Keratinocyte (primary cell): Measurements from ENCODE around the gene CLPTM1L. TPM values are rescaled to one million over a fixed set of nuclear protein-coding genes. Genes with fewer than 3 reads are reported as not detected.

Experiments
- DNase-seq: peaks from one replicate; pipeline ENCODE4 v3.0.0-alpha.2; 2011; ENCODE audit warnings: low read depth, missing footprints, low spot score
- FAIRE-seq: peaks from 2 replicates; lab custom pipeline; 2011; peaks lifted over from hg19 to GRCh38; lab: Jason Lieb, UNC
- H2AFZ ChIP-seq: 2 replicates; pipeline ENCODE4 v1.6.0; 2012; ENCODE audit warnings: low read length, control low read depth, inconsistent platforms; ENCODE audit not compliant: control insufficient read depth
- H3K27ac ChIP-seq: 2 replicates; pipeline ENCODE4 v1.5.1; 2011; ENCODE audit warnings: low read length; ENCODE audit not compliant: control insufficient read depth, insufficient read depth
- H3K27me3 ChIP-seq: 3 replicates; pipeline ENCODE4 v1.6.0; 2011; ENCODE audit warnings: low read length; ENCODE audit not compliant: control insufficient read depth, insufficient read depth; ENCODE audit errors: extremely low read depth
- H3K36me3 ChIP-seq, 2 experiments: 2 replicates in 1 of 2; 3 replicates in 1 of 2; pipeline ENCODE4 v1.5.1; 2011; ENCODE audit warnings: low read length in 2 of 2, mild to moderate bottlenecking in 1 of 2; ENCODE audit not compliant: control insufficient read depth in 2 of 2, insufficient read depth in 2 of 2; ENCODE audit errors: extremely low read depth in 1 of 2
- H3K4me1 ChIP-seq: 3 replicates; pipeline ENCODE4 v1.5.1; 2011; ENCODE audit warnings: low read length; ENCODE audit not compliant: control insufficient read depth, insufficient read depth; ENCODE audit errors: extremely low read depth
- H3K4me2 ChIP-seq: 3 replicates; pipeline ENCODE4 v1.6.0; 2011; ENCODE audit warnings: low read depth, low read length; ENCODE audit not compliant: control insufficient read depth, insufficient read depth; ENCODE audit errors: extremely low read depth
- H3K4me3 ChIP-seq, 3 experiments: fragments of 200-600 bp in 1 of 3; sonication (generic) in 1 of 3; 2 replicates in 2 of 3; 3 replicates in 1 of 3; pipeline ENCODE4 v1.5.1; 2011 to 2016; ENCODE audit warnings: low read length in 3 of 3, mild to moderate bottlenecking in 3 of 3, control low read depth in 2 of 3, inconsistent platforms in 1 of 3, low read depth in 1 of 3, mixed read lengths in 1 of 3, mixed run types in 1 of 3, moderate library complexity in 1 of 3; ENCODE audit not compliant: control insufficient read depth in 2 of 3, insufficient read depth in 2 of 3; ENCODE audit errors: extremely low read depth in 1 of 3
- H3K79me2 ChIP-seq: 2 replicates; pipeline ENCODE4 v1.6.0; 2012; ENCODE audit warnings: low read length; ENCODE audit not compliant: control insufficient read depth, insufficient read depth
- H3K9ac ChIP-seq: 3 replicates; pipeline ENCODE4 v1.6.0; 2011; ENCODE audit warnings: low read length; ENCODE audit not compliant: control insufficient read depth, insufficient read depth; ENCODE audit errors: extremely low read depth
- H3K9me1 ChIP-seq: 3 replicates; pipeline ENCODE4 v1.6.0; 2011; ENCODE audit warnings: low read length; ENCODE audit not compliant: control insufficient read depth, insufficient read depth; ENCODE audit errors: extremely low read depth
- H3K9me3 ChIP-seq: 2 replicates; pipeline ENCODE4 v1.5.1; 2012; ENCODE audit warnings: low read depth, low read length; ENCODE audit not compliant: control insufficient read depth
- H4K20me1 ChIP-seq: 3 replicates; pipeline ENCODE4 v1.6.0; 2011; ENCODE audit warnings: low read length; ENCODE audit not compliant: control insufficient read depth, insufficient read depth; ENCODE audit errors: extremely low read depth
- CTCF ChIP-seq, 3 experiments: IDR thresholded peaks in 1 of 3; conservative IDR thresholded peaks in 1 of 3; optimal IDR thresholded peaks in 1 of 3; 2 replicates in 2 of 3; 3 replicates in 1 of 3; pipeline versions ENCODE3 to v1.5.1; 2011; ENCODE audit warnings: low read length in 3 of 3, mild to moderate bottlenecking in 3 of 3, moderate library complexity in 2 of 3, control low read depth in 1 of 3, inconsistent platforms in 1 of 3; ENCODE audit not compliant: insufficient read depth in 2 of 3; ENCODE audit errors: extremely low read depth in 1 of 3
- EZH2 ChIP-seq: IDR thresholded peaks from one replicate; pipeline ENCODE4 v1.6.1; 2012; ENCODE audit warnings: inconsistent platforms, mild to moderate bottlenecking, low read length, moderate library complexity
- dilution Hi-C: fragments of 300-500 bp; cut with MboI; formaldehyde crosslinking; loops from one replicate; pipeline ENCODE4 v1.7.0; 2020; ENCODE audit warnings: low sequenced_read_pairs; ENCODE audit not compliant: extremely low pct_ligation_motif_present
- polyA plus RNA-seq, 5 experiments: library from polyadenylated mRNA; depleted of rRNA in 3 of 5; stranded (reverse) in 3 of 5; stranded (forward) in 1 of 5; unstranded in 1 of 5; fragments of >200 nt; gene quantifications; 1 replicate in 1 of 5; 2 replicates in 3 of 5; 3 replicates in 1 of 5; pipeline versions ENCODE4 v1.2.1 to v1.2.3, GENCODE V29; 2011 to 2012; ENCODE audit warnings: missing spikeins in 2 of 5, low read depth in 1 of 5, low replicate concordance in 1 of 5

The CLPTM1L gene
- polyA plus RNA-seq, 1 donor (not counting 4 experiments of a cell fraction or from before 2014, with no cell fraction given), result 142 TPM

- dilution Hi-C loops, result no loop called here
- H4K20me1 ChIP-seq, result no peaks in the 10 kb centered on the region
- no peaks in the 10 kb centered on the region for H3K9me1 ChIP-seq
- no peak overlapping the region for H3K4me2 ChIP-seq
- no peak overlapping the region for H3K27ac ChIP-seq
- no peaks in the 10 kb centered on the region for H3K4me1 ChIP-seq
- no peaks in the 10 kb centered on the region for H3K79me2 ChIP-seq
- H2AFZ ChIP-seq, result no peak overlapping the region
- H3K36me3 ChIP-seq, result no peaks in the 10 kb centered on the region
- H3K9me3 ChIP-seq, result peaks cover 6% of the 10 kb centered on the region
- no peak overlapping the region for H3K9ac ChIP-seq
- FAIRE-seq, result no peak
- H3K4me3 ChIP-seq, result no peak overlapping the region
- TF ChIP-seq EZH2 (no peak), CTCF (optimal IDR thresholded peaks at IDR 0.05 in 1 of 3, IDR thresholded peaks at IDR 0.05 in 1 of 3, conservative IDR thresholded peaks at IDR 0.05 in 1 of 3; ENCODE audit: extremely low read depth in 1 of 3, insufficient read depth in 2 of 3, low read length in 3 of 3) (no peak)
- peaks cover 7% of the 10 kb centered on the region for H3K27me3 ChIP-seq
- no peak for DNase-seq
Measured at GRCh38 chr5:1288439-1289335, 56.2 kb downstream of the CLPTM1L start.

GRCh38 chr5:1285883-1286291 is 59.0 kb downstream of the CLPTM1L start:
- Histone ChIP-seq H3K4me3 (no peak overlapping the region), H3K9me1 (no peaks in the 10 kb centered on the region), H3K4me1 (no peaks in the 10 kb centered on the region), H3K4me2 (no peak overlapping the region), H3K27ac (no peak overlapping the region), H3K27me3 (no peaks in the 10 kb centered on the region), H3K9me3 (peaks cover 3% of the 10 kb centered on the region), H3K36me3 (no peaks in the 10 kb centered on the region), H3K79me2 (no peaks in the 10 kb centered on the region), H4K20me1 (no peaks in the 10 kb centered on the region), H2AFZ (no peak overlapping the region), H3K9ac (no peak overlapping the region)
- TF ChIP-seq CTCF (optimal IDR thresholded peaks at IDR 0.05 in 1 of 3, IDR thresholded peaks at IDR 0.05 in 1 of 3, conservative IDR thresholded peaks at IDR 0.05 in 1 of 3; ENCODE audit: extremely low read depth in 1 of 3, insufficient read depth in 2 of 3, low read length in 3 of 3), result no peak
- no peak for TF ChIP-seq EZH2
- dilution Hi-C loops, result no loop called here
- no peak for DNase-seq
- FAIRE-seq, result no peak
